Measurements from ENCODE around the gene IFT20.

- TF ChIP-seq CTCF (IDR thresholded peaks at IDR 0.05) (no peak), POLR2A (IDR thresholded peaks at IDR 0.05) (no peak)
Measured at GRCh38 chr17:28341516-28341915, 6.2 kb upstream of the IFT20 start.
